Kidney epithelial cell (primary cell): ENCODE measurements around the gene SYNGR1. TPM values are rescaled to one million over a fixed set of nuclear protein-coding genes. Genes with fewer than 3 reads are reported as not detected.

ENCODE experiments used
- DNase-seq: peaks from one replicate; pipeline ENCODE4 v3.0.0-alpha.2; 2010; ENCODE audit warnings: low read depth
- H3K27me3 ChIP-seq: 2 replicates; pipeline ENCODE4 v1.6.0; 2011; ENCODE audit warnings: low read length; ENCODE audit not compliant: control insufficient read depth, insufficient read depth
- H3K36me3 ChIP-seq: 2 replicates; pipeline ENCODE4 v1.5.1; 2011; ENCODE audit warnings: low read length; ENCODE audit not compliant: control insufficient read depth, insufficient read depth
- H3K4me3 ChIP-seq: 2 replicates; pipeline ENCODE4 v1.5.1; 2011; ENCODE audit warnings: low read depth, mild to moderate bottlenecking, control low read depth, low read length
- CTCF ChIP-seq: IDR thresholded peaks from 2 replicates; pipeline ENCODE4 v1.5.1; 2011; ENCODE audit warnings: mild to moderate bottlenecking, moderate library complexity, low read length, control low read depth, inconsistent platforms; ENCODE audit not compliant: insufficient read depth, poor library complexity, severe bottlenecking
- total RNA-seq: library from RNA; depleted of rRNA; stranded (reverse); fragments of >200 nt; gene quantifications from 2 replicates; pipeline ENCODE4 v1.2.3, GENCODE V29; 2015

The SYNGR1 gene
- 1.0 and 2.0 TPM in 2 replicates for total RNA-seq

- peak within 1 kb of the TSS; percentile 44 for H3K4me3 ChIP-seq
- H3K36me3 ChIP-seq, result no peaks in the 10 kb centered on the region
- no peak for DNase-seq
- no peaks in the 10 kb centered on the region for H3K27me3 ChIP-seq
- TF ChIP-seq CTCF, result no peak
Measured at GRCh38 chr22:39349967-39350726, at the start of gene SYNGR1. SYNGR1 (plus strand) TSS chr22:39349991; CDS start chr22:39350011, 20 bp downstream.

- H3K27me3 ChIP-seq, result no peaks in the 10 kb centered on the region
- DNase-seq, result no peak
- H3K36me3 ChIP-seq, result no peaks in the 10 kb centered on the region
- TF ChIP-seq CTCF, result no peak
- no peak overlapping the region for H3K4me3 ChIP-seq
Measured at GRCh38 chr22:39300186-39300830, 49.5 kb upstream of the SYNGR1 start.

GRCh38 chr22:39301108-39301507 lies 48.7 kb upstream of the SYNGR1 start:
- Histone ChIP-seq H3K36me3 (no peaks in the 10 kb centered on the region), H3K27me3 (no peaks in the 10 kb centered on the region), H3K4me3 (no peak overlapping the region)
- DNase-seq, result no peak
- TF ChIP-seq CTCF, result no peak

- DNase-seq, result no peak
- H3K27me3 ChIP-seq, result no peaks in the 10 kb centered on the region
- H3K4me3 ChIP-seq, result no peak overlapping the region
- TF ChIP-seq CTCF, result no peak
- H3K36me3 ChIP-seq, result no peaks in the 10 kb centered on the region
Measured at GRCh38 chr22:39301926-39302325, 47.9 kb upstream of the SYNGR1 start.

- Histone ChIP-seq H3K36me3 (no peaks in the 10 kb centered on the region), H3K4me3 (no peak overlapping the region), H3K27me3 (no peaks in the 10 kb centered on the region)
- no peak for TF ChIP-seq CTCF
- DNase-seq, result no peak
Measured at GRCh38 chr22:39302431-39302960, 47.3 kb upstream of the SYNGR1 start.

GRCh38 chr22:39303358-39303757 lies 46.4 kb upstream of the SYNGR1 start:
- no peaks in the 10 kb centered on the region for H3K36me3 ChIP-seq
- no peak for TF ChIP-seq CTCF
- no peak overlapping the region for H3K4me3 ChIP-seq
- no peak for DNase-seq
- no peaks in the 10 kb centered on the region for H3K27me3 ChIP-seq
